Upper lobe of left lung (tissue), 6 donors: Measurements from ENCODE around the gene SLC30A9. TPM values are rescaled to one million over a fixed set of nuclear protein-coding genes. Genes with fewer than 3 reads are reported as not detected.

Source experiments
- ATAC-seq, 2 donors: fragments of 200-7000 bp; cut with Tn5 transposase; one replicate each; pipeline ENCODE4 v1.9.1; 2022; ENCODE audit warnings: mild to moderate bottlenecking in 2 of 2, moderate library complexity in 2 of 2; ENCODE audit not compliant: low FRiP score in 2 of 2
- DNase-seq, 2 donors: peaks; one replicate each; pipeline ENCODE4 v3.0.0-alpha.2; 2019 to 2020
- H3K27ac ChIP-seq, 4 donors: fragments of 200-600 bp; sonication (generic); one replicate each; pipeline ENCODE4 v1.5.1; 2016 to 2019
- H3K27me3 ChIP-seq, 4 donors: fragments of 200-600 bp; sonication (generic); one replicate each; pipeline ENCODE4 v1.5.1; 2017 to 2019
- H3K36me3 ChIP-seq, 4 donors: fragments of 200-600 bp; sonication (generic); one replicate each; pipeline ENCODE4 v1.5.1; 2016 to 2019
- H3K4me1 ChIP-seq, 4 donors: fragments of 200-600 bp; sonication (generic); one replicate each; pipeline ENCODE4 v1.5.1; 2018 to 2019
- H3K4me3 ChIP-seq, 4 donors: fragments of 200-600 bp; sonication (generic); one replicate each; pipeline ENCODE4 v1.5.1; 2017 to 2019; ENCODE audit warnings: mild to moderate bottlenecking in 2 of 4, moderate library complexity in 1 of 4
- H3K9me3 ChIP-seq, 4 donors: fragments of 200-600 bp; sonication (generic); one replicate each; pipeline ENCODE4 v1.5.1; 2018 to 2019
- EP300 ChIP-seq, 4 donors: sonication (generic); formaldehyde crosslinking; IDR thresholded peaks; one replicate each; pipeline ENCODE4 v1.5.1; 2017; ENCODE audit warnings: antibody characterized with exemption in 4 of 4, control low read depth in 2 of 4
- POLR2A ChIP-seq, 4 donors: fragments of 450-650 bp; IDR thresholded peaks; one replicate each; pipeline ENCODE4 v1.5.1; 2016 to 2017; ENCODE audit warnings: antibody characterized with exemption in 4 of 4, mild to moderate bottlenecking in 2 of 4
- POLR2AphosphoS5 ChIP-seq, 2 donors: sonication (generic); formaldehyde crosslinking; IDR thresholded peaks; one replicate each; pipeline ENCODE4 v1.5.1; 2017; ENCODE audit warnings: antibody characterized with exemption in 2 of 2
- WGBS, 2 donors: methylation state at CpG; one replicate each; pipeline ENCODE4 v1.1.5; 2017 to 2018; 5-methylcytosine and 5-hydroxymethylcytosine counted together
- total RNA-seq, 6 donors: library from RNA; depleted of rRNA in 4 of 6; stranded (reverse); fragments of >200 nt in 4 of 6; gene quantifications; one replicate each; pipeline versions ENCODE4 v1.1.0 to v1.2.1, GENCODE V29; 2016 to 2021
- TF ChIP-seq, protein P1 (sequence below), 6 experiments: fragments of 450-650 bp in 4 of 6; fragments of 200-600 bp in 2 of 6; sonication (generic) in 2 of 6; IDR thresholded peaks; one replicate each; pipeline ENCODE4 v1.5.1; 2016 to 2019; ENCODE audit warnings: antibody characterized with exemption in 6 of 6
- donor health status: DM: no; HTN: no; CAD: no; lungs with moderate emphysema.
- donor health status: DM: no; HTN: yes; CAD: no; lungs with severe emphysema.

SLC30A9 gene
- total RNA-seq, 6 donors from 2014 or later: 21.6 to 66.9 (median 45.1) TPM

DNA sequence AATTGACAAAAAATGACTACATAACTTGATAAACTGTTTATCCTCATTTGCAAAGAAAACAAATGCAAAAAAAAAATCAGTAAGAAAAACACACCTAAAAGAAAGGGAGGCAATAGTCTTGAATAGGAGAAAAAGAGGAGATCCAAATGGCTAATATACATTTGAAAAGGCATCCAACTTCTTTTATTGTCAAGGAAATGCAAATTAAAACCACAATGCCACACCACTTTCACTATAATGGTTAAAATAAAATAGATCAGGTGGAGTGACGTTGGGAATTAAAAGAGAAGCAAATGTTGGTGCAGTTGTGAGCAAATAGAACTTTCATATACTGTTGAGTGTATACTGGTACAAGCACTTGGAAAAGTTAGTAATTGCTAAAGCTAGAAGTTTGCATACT is 5.2 kb upstream of the SLC30A9 start:
- H3K9me3 ChIP-seq: no peaks in the 10 kb centered on the region
- no peaks in the 10 kb centered on the region for H3K36me3 ChIP-seq
- 56 to 62% methylated on average over 1 of the region's 1 CpG for WGBS, 2 donors
- DNase-seq (no peak), ATAC-seq (no peak)
- H3K27ac ChIP-seq: no peak overlapping the region
- no peak for TF ChIP-seq EP300 (IDR thresholded peaks at IDR 0.05)
- TF ChIP-seq, protein P1, sequence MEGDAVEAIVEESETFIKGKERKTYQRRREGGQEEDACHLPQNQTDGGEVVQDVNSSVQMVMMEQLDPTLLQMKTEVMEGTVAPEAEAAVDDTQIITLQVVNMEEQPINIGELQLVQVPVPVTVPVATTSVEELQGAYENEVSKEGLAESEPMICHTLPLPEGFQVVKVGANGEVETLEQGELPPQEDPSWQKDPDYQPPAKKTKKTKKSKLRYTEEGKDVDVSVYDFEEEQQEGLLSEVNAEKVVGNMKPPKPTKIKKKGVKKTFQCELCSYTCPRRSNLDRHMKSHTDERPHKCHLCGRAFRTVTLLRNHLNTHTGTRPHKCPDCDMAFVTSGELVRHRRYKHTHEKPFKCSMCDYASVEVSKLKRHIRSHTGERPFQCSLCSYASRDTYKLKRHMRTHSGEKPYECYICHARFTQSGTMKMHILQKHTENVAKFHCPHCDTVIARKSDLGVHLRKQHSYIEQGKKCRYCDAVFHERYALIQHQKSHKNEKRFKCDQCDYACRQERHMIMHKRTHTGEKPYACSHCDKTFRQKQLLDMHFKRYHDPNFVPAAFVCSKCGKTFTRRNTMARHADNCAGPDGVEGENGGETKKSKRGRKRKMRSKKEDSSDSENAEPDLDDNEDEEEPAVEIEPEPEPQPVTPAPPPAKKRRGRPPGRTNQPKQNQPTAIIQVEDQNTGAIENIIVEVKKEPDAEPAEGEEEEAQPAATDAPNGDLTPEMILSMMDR (IDR thresholded peaks at IDR 0.05): no peak
- no peak for TF ChIP-seq POLR2AphosphoS5 (IDR thresholded peaks at IDR 0.05)
- TF ChIP-seq POLR2A (IDR thresholded peaks at IDR 0.05): no peak
- no peak overlapping the region for H3K4me3 ChIP-seq
- no peaks in the 10 kb centered on the region for H3K27me3 ChIP-seq
- peaks cover 3 to 13% (median 9%) of the 10 kb centered on the region in 4 donors for H3K4me1 ChIP-seq

DNA sequence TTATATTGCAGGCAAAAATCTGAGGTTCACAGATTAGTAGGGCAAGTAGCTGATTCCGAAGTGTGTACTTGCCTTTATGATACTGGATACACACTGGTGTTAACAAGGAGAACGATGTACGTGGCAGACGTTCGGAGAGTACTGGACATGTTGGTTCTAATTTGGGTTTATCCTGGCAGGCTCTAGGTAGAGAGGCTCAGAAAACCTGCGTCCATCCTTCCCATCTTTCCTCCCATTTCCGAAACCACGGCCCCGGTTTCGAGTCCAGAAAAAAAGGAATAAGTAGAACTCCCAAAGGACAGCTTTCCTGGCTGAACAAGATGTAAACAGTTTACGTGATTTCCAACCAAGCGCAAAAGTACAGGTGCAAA is 351 bp upstream of the SLC30A9 start:
- TF ChIP-seq POLR2A (IDR thresholded peaks at IDR 0.05) (no peak), EP300 (IDR thresholded peaks at IDR 0.05) (no peak), POLR2AphosphoS5 (IDR thresholded peaks at IDR 0.05) (no peak)
- TF ChIP-seq, protein P1 (IDR thresholded peaks at IDR 0.05): no peak

DNA sequence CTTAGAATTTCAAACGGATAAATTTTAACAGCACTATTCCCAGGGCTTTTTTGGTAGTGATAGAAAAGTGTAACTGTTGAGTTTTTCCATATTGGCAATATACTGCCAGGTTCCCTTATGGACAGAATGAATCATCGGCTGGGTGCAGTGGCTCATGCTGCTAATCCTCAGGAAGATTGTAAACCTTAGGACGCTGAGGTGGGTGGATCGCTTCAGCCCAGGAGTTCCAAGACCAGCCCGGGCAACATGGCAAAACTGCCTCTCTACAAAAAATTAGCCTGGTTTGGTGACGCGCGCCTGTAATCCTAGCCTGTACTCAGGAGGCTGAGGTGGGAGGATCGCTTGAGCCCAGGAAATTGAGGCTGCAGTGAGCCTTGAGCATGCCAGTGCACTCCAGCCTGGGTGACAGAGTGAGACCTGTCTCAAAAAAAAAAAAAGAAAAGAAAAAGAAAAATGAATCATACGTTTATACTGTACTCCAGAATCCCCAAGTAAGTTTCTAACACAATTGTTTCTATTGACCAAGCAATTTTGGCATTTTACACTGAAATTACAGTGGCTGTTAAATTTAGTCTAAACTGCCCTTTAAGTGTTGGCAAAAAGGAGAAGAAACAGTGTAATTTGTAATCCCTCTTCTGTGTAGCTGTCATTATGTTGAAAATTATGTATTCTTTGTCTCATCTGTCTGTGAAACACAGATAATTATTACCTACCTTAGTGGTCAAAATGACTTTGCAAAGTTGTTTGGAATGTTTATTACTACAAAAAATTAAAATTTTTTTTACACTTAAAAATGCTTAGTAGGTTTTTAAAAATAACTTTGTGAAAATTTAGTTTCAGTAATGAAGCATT is 1.8 kb downstream of the SLC30A9 start:
- no peak for TF ChIP-seq POLR2AphosphoS5 (IDR thresholded peaks at IDR 0.05)
- TF ChIP-seq, protein P1 (IDR thresholded peaks at IDR 0.05): no peak
- TF ChIP-seq POLR2A (IDR thresholded peaks at IDR 0.05): no peak
- TF ChIP-seq EP300 (IDR thresholded peaks at IDR 0.05): no peak
- Histone ChIP-seq H3K27ac (no peak overlapping the region), H3K4me3 (no peak overlapping the region), H3K9me3 (no peaks in the 10 kb centered on the region), H3K27me3 (no peaks in the 10 kb centered on the region), H3K36me3 (no peaks in the 10 kb centered on the region), H3K4me1 (peaks cover 17 to 29% (median 27%) of the 10 kb centered on the region in 4 donors)
- WGBS, 2 donors: 93% methylated on average over 10 of the region's 10 CpGs
- DNase-seq: no peak
- no peak for ATAC-seq

More for the DNA sequence above, 351 bp upstream of the SLC30A9 start:
- Histone ChIP-seq H3K27ac (peak overlapping the region; percentile 81 to 93 (median 84)), H3K4me1 (peaks cover 17 to 29% (median 27%) of the 10 kb centered on the region in 4 donors), H3K27me3 (no peaks in the 10 kb centered on the region), H3K9me3 (no peaks in the 10 kb centered on the region), H3K4me3 (peak overlapping the region; percentile 50 to 96 (median 71)), H3K36me3 (no peaks in the 10 kb centered on the region)
- DNase-seq (no peak), ATAC-seq (peak; percentile 10 to 52)
- 1% methylated on average over 12 of the region's 12 CpGs for WGBS, 2 donors

DNA sequence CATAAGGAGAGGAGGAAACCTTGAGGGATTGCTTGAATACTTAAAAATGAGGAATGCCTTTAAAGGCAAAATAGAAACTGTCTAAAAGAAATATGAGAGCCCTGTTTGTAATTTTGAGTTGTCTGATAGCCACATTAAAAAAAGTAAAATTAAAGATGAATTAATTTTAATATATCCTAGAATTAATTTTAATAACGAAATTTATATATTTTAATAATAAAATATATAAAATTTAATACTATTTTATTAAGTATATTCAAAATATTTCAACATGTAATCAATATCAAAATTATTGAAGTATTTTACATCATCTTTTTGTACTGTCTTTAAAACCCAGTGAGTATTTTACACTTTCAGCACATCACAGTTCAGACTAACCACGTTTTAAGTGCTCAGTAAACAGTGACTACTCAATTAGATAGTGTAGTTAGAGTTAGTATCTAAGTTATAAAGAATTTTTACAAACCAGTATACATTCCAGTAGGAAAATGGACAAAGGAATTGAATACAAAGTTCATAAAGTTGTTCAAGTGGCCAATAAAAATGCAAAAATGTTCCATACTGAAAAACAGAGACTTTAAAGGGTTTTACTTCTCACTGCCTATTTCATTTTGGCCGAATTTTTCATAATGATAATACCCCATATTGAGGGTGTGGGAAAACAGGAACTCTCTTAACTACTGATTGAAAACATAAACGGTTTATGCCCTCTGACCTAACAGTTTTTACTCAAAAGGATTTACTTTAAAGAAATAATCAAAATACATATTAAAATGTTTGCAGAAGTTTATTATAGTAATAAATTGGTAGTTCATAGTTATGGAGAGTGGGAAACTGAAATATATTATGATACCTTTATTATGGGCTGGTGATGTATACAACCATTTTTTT is 2.9 kb downstream of the SLC30A9 start:
- WGBS, 2 donors: 77 to 82% methylated on average over 4 of the region's 4 CpGs
- ATAC-seq (no peak), DNase-seq (no peak)
- Histone ChIP-seq H3K36me3 (no peaks in the 10 kb centered on the region), H3K4me3 (no peak overlapping the region), H3K27ac (no peak overlapping the region), H3K4me1 (peaks cover 17 to 29% (median 27%) of the 10 kb centered on the region in 4 donors), H3K9me3 (no peaks in the 10 kb centered on the region), H3K27me3 (no peaks in the 10 kb centered on the region)
- TF ChIP-seq, protein P1 (IDR thresholded peaks at IDR 0.05): no peak
- TF ChIP-seq EP300 (IDR thresholded peaks at IDR 0.05) (no peak), POLR2AphosphoS5 (IDR thresholded peaks at IDR 0.05) (no peak)
